GM06990 (cell line): ENCODE measurements around the gene MYRF.
A peak's percentile ranks its signal among the peaks of the same experiment; 100 is the strongest.

Source experiments
- DNase-seq: peaks from one replicate; pipeline ENCODE4 v3.0.0-alpha.2; 2011; ENCODE audit not compliant: insufficient read length; ENCODE audit errors: extremely low read depth
- H3K27me3 ChIP-seq: replicated peaks from 2 replicates; pipeline ENCODE4 v1.6.0; 2011; ENCODE audit warnings: low read length; ENCODE audit not compliant: control insufficient read depth, insufficient read depth
- H3K36me3 ChIP-seq: 2 replicates; pipeline ENCODE4 v1.5.1; 2011; ENCODE audit warnings: low read length; ENCODE audit not compliant: control insufficient read depth, insufficient read depth
- H3K4me3 ChIP-seq: replicated peaks from 2 replicates; pipeline ENCODE4 v1.5.1; 2011; ENCODE audit warnings: low read depth, mild to moderate bottlenecking, control low read depth, low read length
- TF ChIP-seq, protein P1 (sequence below): IDR thresholded peaks from 2 replicates; pipeline ENCODE4 v1.5.1; 2011; ENCODE audit warnings: low read length, control low read depth, mild to moderate bottlenecking, inconsistent platforms; ENCODE audit not compliant: insufficient read depth, poor library complexity, severe bottlenecking

The MYRF gene

DNA sequence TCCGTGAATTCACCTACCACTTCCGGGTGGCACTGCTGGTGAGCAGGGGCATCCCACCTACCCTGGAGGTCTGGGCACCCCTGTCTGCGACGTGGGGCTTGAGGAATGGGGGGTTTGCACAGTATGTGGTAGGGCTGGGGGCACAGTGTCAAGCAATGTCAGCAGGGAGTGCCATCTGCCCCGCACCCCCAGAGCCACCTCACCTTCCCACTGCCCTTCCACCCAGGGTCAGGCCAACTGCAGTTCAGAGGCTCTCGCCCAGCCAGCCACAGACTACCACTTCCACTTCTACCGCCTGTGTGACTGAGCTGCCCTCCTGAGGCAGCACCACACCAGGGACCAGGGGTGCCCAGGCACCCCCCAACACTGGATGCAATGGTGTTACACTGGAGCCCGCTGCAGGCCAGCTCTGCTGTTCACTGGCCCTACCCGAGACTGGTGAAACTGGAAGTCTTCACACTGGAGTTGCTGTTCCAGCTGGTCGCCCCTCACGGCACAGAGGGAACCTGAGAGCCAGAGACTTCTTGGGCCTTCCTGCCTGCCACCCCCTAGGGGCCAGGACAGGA lies 33.5 kb downstream of the MYRF start:
- Histone ChIP-seq H3K4me3 (no peak overlapping the region), H3K36me3 (peaks cover 34% of the 10 kb centered on the region), H3K27me3 (no peaks in the 10 kb centered on the region)
- TF ChIP-seq, protein P1, sequence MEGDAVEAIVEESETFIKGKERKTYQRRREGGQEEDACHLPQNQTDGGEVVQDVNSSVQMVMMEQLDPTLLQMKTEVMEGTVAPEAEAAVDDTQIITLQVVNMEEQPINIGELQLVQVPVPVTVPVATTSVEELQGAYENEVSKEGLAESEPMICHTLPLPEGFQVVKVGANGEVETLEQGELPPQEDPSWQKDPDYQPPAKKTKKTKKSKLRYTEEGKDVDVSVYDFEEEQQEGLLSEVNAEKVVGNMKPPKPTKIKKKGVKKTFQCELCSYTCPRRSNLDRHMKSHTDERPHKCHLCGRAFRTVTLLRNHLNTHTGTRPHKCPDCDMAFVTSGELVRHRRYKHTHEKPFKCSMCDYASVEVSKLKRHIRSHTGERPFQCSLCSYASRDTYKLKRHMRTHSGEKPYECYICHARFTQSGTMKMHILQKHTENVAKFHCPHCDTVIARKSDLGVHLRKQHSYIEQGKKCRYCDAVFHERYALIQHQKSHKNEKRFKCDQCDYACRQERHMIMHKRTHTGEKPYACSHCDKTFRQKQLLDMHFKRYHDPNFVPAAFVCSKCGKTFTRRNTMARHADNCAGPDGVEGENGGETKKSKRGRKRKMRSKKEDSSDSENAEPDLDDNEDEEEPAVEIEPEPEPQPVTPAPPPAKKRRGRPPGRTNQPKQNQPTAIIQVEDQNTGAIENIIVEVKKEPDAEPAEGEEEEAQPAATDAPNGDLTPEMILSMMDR: peak; percentile 1
- DNase-seq: no peak

DNA sequence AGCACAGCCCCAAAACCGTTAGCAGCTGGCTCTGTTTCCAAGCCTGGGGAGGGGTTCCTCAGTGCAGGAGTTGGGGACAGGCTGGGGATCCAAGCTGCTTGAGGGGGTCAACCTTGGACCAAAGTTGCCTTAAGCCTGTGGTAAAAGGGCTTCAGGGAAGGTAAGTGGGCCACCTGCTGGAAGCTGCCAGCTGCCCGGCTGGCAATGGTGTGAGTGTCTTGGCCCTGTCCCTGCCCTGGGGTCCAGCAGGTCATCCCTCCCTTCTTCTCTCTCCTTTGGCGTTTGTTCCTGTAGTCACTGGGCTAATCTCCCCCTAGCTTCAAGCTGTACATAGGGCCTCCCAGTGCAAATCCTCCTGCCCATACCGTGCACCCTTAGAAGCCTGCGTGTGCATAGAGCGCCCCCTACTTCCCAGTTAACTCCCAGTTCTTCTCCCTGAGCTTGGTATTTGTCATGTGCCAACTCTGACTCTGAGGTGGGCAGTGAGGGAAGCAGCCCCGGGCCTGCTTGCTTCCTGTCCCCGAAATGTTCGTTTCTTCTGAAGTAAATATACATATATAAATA lies 35.6 kb downstream of the MYRF start:
- H3K36me3 ChIP-seq: peaks cover 34% of the 10 kb centered on the region
- H3K27me3 ChIP-seq: no peaks in the 10 kb centered on the region
- no peak overlapping the region for H3K4me3 ChIP-seq
- DNase-seq: no peak
- TF ChIP-seq, protein P1: peak; percentile 51

DNA sequence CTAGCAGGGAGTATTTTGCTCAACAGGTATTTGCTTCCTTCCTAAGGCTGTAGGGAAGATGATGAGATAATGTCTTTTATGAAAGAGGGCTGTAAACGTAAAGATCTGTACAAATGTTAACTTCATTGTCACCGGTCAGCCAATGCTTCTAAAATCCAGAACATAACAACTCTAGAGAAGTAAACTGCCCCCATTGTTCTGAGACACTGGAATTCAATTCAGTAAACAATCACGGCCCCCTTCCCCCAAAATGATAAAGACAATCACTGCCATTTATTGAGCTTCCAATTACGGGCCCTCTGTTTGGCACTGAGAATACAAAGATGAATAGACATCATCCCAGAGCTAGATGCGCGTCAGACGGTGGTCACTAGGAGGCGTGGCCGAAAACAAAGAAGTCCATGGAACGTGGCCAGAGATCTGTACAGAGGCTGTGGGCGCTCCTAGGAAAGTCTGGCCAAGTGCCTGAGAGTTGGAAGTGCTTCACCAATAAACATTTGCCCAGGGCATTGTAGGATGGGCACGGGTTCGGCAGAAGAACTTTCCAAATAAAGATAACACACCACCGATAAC lies 39.4 kb downstream of the MYRF start:
- TF ChIP-seq, protein P1: peak; percentile 10
- Histone ChIP-seq H3K4me3 (peak overlapping the region; percentile 83), H3K27me3 (no peaks in the 10 kb centered on the region), H3K36me3 (peaks cover 29% of the 10 kb centered on the region)
- DNase-seq: no peak

DNA sequence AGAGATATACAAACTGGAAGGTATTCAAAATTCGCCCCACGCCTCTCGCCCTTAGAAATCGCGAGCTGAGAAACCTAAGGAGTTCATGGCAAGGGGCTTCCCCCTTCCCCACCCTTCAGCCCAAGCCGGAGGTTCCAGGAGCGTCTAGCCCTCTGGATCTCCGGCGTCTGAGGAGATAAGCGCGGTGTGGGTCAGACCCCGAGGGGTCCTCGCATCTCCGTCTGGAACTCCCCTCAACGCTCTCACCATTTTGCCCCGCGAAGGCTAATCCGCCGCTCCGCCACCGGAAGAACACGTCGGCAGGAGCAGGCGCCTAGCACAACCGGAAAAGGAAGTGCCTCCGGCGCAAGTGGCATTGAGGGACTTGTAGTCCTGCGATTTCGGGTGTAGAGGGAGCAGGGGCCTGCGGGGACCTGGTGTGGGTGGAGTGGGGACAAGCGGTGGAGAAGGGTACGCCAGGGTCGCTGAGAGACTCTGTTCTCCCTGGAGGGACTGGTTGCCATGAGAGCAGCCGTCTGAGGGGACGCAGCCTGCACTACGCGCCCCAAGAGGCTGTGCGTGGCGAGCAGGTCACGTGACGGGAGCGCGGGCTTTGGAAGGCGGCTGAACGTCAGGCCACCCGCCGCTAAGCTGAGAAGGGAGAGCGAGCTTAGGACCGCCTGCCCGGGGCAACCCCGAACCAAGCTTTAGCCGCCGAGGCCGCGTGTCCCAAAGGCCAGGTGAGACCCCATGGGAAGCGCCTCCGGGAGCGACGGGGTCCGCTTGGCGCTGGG lies 40.1 kb downstream of the MYRF start, which contains the start of the genes FEN1 and TMEM258:
Gene FEN1 (plus strand): TSS at position 602 of the 773 bp plus-strand sequence. CDS start 2,451 bp downstream, outside the sequence.
Gene TMEM258 (minus strand): TSS at position 290 of the 773 bp plus-strand sequence. CDS start 41 bp downstream, at position 249.
- peaks cover 28% of the 10 kb centered on the region for H3K36me3 ChIP-seq

DNA sequence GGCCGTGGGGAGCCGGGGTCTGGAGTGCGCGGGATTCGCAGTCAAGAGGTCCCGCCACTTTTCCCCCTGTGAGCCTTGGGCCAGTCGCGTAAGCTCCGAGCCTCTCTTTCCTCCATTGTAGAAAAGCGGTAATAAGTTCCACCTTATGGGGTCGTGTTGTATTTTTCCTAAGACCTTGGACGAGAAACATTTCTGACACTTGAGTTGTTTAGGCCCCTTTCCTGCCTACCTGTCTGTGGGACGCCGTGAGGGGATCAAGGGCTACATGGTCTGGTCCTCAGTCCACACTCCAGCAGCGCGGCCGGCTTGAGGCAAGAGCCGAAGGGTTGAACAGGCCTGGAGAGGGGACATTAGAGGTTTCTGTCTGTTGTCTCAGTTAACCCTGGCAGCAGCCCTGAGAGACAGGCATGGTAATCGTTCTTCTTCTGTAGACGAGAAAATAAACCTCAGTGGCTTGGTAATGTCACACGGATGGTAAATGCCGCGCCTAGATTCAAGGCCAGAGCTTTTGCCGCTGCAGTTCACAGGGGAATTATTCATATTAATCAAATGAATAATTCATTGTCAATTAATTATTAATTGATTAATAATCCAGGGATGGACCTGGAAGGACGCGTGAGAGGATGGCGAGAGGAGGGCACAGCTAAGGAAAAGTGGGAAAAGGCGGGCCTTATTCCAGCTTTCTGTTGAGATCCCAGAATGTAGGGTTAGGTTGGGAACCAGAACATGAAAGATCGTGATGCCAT lies 40.8 kb downstream of the MYRF start:
- Histone ChIP-seq H3K36me3 (peaks cover 22% of the 10 kb centered on the region), H3K27me3 (no peaks in the 10 kb centered on the region), H3K4me3 (peak overlapping the region; percentile 83)
- TF ChIP-seq, protein P1: no peak
- no peak for DNase-seq

More for the DNA sequence above, 40.1 kb downstream of the MYRF start, which contains the start of the genes FEN1 and TMEM258:
- H3K27me3 ChIP-seq: no peaks in the 10 kb centered on the region
- TF ChIP-seq, protein P1: no peak
- H3K4me3 ChIP-seq: peak within 1 kb of the TSS; percentile 83
- DNase-seq: peak; percentile 96
